Common myeloid progenitor, CD34-positive (primary cell): ENCODE results near the gene OPN1LW. TPM values are rescaled to one million over a fixed set of nuclear protein-coding genes. Genes with fewer than 3 reads are reported as not detected.
"Not testable (repeated sequence)": the region's sequence is repeated elsewhere in the genome, so short reads cannot be mapped to it uniquely, and the experiment has no call there.

Experiments
- CTCF ChIA-PET: fragments of 350-600 bp; sonication (Branson Sonifier 250); formaldehyde crosslinking; loops from one replicate; lab custom pipeline; 2021; ENCODE audit warnings: antibody characterized with exemption; lab: Charles Lee
- POLR2A ChIA-PET: fragments of 350-600 bp; sonication (Branson Sonifier 250); formaldehyde crosslinking; loops from one replicate; lab custom pipeline; 2021; ENCODE audit warnings: antibody characterized with exemption; lab: Charles Lee
- DNase-seq, 3 donors: peaks; one replicate each; pipeline versions ENCODE4 v3.0.0 to v3.0.0-alpha.2; 2013
- H3K27ac ChIP-seq, 2 experiments: 1 replicate in 1 of 2; 2 replicates in 1 of 2; pipeline ENCODE4 v1.7.0; 2013; ENCODE audit warnings: inconsistent platforms in 2 of 2, low read length in 2 of 2, mild to moderate bottlenecking in 2 of 2, low read depth in 1 of 2, moderate library complexity in 1 of 2; ENCODE audit not compliant: severe bottlenecking in 2 of 2, insufficient read depth in 1 of 2, poor library complexity in 1 of 2
- H3K27me3 ChIP-seq, 5 experiments: replicated peaks in 2 of 5; 1 replicate in 3 of 5; 2 replicates in 2 of 5; pipeline versions ENCODE4 v1.6.1 to v1.7.0; 2013; ENCODE audit warnings: low read length in 4 of 5, mild to moderate bottlenecking in 2 of 5, moderate library complexity in 2 of 5, inconsistent platforms in 1 of 5; ENCODE audit not compliant: insufficient read depth in 5 of 5, control insufficient read depth in 4 of 5
- H3K36me3 ChIP-seq, 4 experiments: 1 replicate in 2 of 4; 2 replicates in 2 of 4; pipeline versions ENCODE4 v1.6.1 to v1.7.0; 2013; ENCODE audit warnings: low read length in 3 of 4, control low read depth in 1 of 4, mild to moderate bottlenecking in 1 of 4; ENCODE audit not compliant: control insufficient read depth in 4 of 4, insufficient read depth in 4 of 4
- H3K4me1 ChIP-seq, 4 experiments: 1 replicate in 3 of 4; 2 replicates in 1 of 4; pipeline versions ENCODE4 v1.6.1 to v1.7.1; 2013; ENCODE audit warnings: low read length in 3 of 4, mild to moderate bottlenecking in 3 of 4, control low read depth in 1 of 4, inconsistent platforms in 1 of 4, moderate library complexity in 1 of 4; ENCODE audit not compliant: control insufficient read depth in 4 of 4, insufficient read depth in 4 of 4; ENCODE audit errors: control extremely low read depth in 1 of 4
- H3K4me3 ChIP-seq, 7 experiments: 1 replicate in 4 of 7; 2 replicates in 3 of 7; pipeline versions ENCODE4 v1.5.1 to v1.7.0; 2013; ENCODE audit warnings: mild to moderate bottlenecking in 7 of 7, low read length in 6 of 7, moderate library complexity in 6 of 7, inconsistent platforms in 2 of 7, low read depth in 2 of 7, control low read depth in 1 of 7; ENCODE audit not compliant: insufficient read depth in 4 of 7, control insufficient read depth in 1 of 7; ENCODE audit errors: extremely low read depth in 1 of 7
- H3K9me3 ChIP-seq, 5 experiments: 1 replicate in 4 of 5; 2 replicates in 1 of 5; pipeline versions ENCODE4 v1.6.1 to v1.7.1; 2013; ENCODE audit warnings: low read length in 4 of 5, mild to moderate bottlenecking in 2 of 5, inconsistent platforms in 1 of 5, low read depth in 1 of 5, moderate library complexity in 1 of 5; ENCODE audit not compliant: control insufficient read depth in 4 of 5, insufficient read depth in 2 of 5; ENCODE audit errors: control extremely low read depth in 1 of 5
- WGBS: methylation state at CpG from one replicate; pipeline ENCODE4 v1.1.5; 2013; ENCODE audit not compliant: insufficient coverage; 5-methylcytosine and 5-hydroxymethylcytosine counted together
- polyA plus RNA-seq: library from polyadenylated mRNA; unstranded; fragments of 120-200 nt; gene quantifications from one replicate; pipeline ENCODE4 v1.2.1, GENCODE V29; 2013

OPN1LW gene
- not detected for polyA plus RNA-seq

- POLR2A ChIA-PET, DNase-seq, H3K9me3 ChIP-seq, H3K27ac ChIP-seq, H3K27me3 ChIP-seq, H3K36me3 ChIP-seq, H3K4me3 ChIP-seq, H3K4me1 ChIP-seq, CTCF ChIA-PET: not testable (repeated sequence)
- 99% methylated on average over 6 of the region's 15 CpGs for WGBS
Observed at GRCh38 chrX:154144010-154144409, at the start of gene OPN1LW. OPN1LW (plus strand) TSS chrX:154144243; CDS start chrX:154144284, 41 bp downstream.

- ChIA-PET CTCF (interaction anchor here (1.6 kb wide), 1 partner anchor 19 kb away, joined by 4 read pairs; no protein-coding TSS in a partner anchor), POLR2A (interaction anchor here (1.0 kb wide), 1 partner anchor 12 kb away, joined by 3 read pairs; no protein-coding TSS in a partner anchor)
- no peak for DNase-seq
- Histone ChIP-seq H3K27ac (peak overlapping the region in 1 of 2 experiments; percentile 85), H3K36me3 (peaks cover 0 to 14% (median 3%) of the 10 kb centered on the region in 4 experiments), H3K4me1 (peaks cover 17 to 40% (median 31%) of the 10 kb centered on the region in 4 experiments), H3K4me3 (no peak overlapping the region), H3K9me3 (peaks cover 0 to 4% (median 0%) of the 10 kb centered on the region in 5 experiments), H3K27me3 (peaks cover 0 to 6% (median 0%) of the 10 kb centered on the region in 5 experiments)
- WGBS: 92% methylated on average over 3 of the region's 6 CpGs
Observed at GRCh38 chrX:154094833-154095232, 49.2 kb upstream of the OPN1LW start.

GRCh38 chrX:154096140-154097002, 47.7 kb upstream of the OPN1LW start:
- CTCF ChIA-PET: interaction anchor here (1.6 kb wide), 1 partner anchor 20 kb away, joined by 4 read pairs; no protein-coding TSS in a partner anchor
- peak in 2 of 3 donors; percentile 31 for DNase-seq
- H3K36me3 ChIP-seq: peaks cover 0 to 4% (median 0%) of the 10 kb centered on the region in 4 experiments
- POLR2A ChIA-PET: no interaction called here
- peak overlapping the region; percentile 70 to 85 for H3K27ac ChIP-seq
- peaks cover 0 to 4% (median 0%) of the 10 kb centered on the region in 5 experiments for H3K9me3 ChIP-seq
- H3K4me1 ChIP-seq: peaks cover 17 to 40% (median 31%) of the 10 kb centered on the region in 4 experiments
- H3K27me3 ChIP-seq: peaks cover 0 to 12% (median 0%) of the 10 kb centered on the region in 5 experiments
- WGBS: 55% methylated on average over 26 of the region's 31 CpGs
- H3K4me3 ChIP-seq: peak overlapping the region; percentile 40 to 85 (median 71)

- Histone ChIP-seq H3K27ac (peak overlapping the region; percentile 70 to 85), H3K4me1 (peaks cover 17 to 40% (median 31%) of the 10 kb centered on the region in 4 experiments), H3K4me3 (peak overlapping the region; percentile 40 to 85 (median 71)), H3K36me3 (no peaks in the 10 kb centered on the region), H3K9me3 (peaks cover 0 to 4% (median 0%) of the 10 kb centered on the region in 5 experiments), H3K27me3 (peaks cover 0 to 12% (median 0%) of the 10 kb centered on the region in 5 experiments)
- ChIA-PET CTCF (interaction anchor here (0.6 kb wide), 1 partner anchor 31 kb away, joined by 3 read pairs; no protein-coding TSS in a partner anchor), POLR2A (no interaction called here)
- peak; percentile 63 to 83 (median 80) for DNase-seq
- WGBS: 27% methylated on average over 32 of the region's 80 CpGs
Observed at GRCh38 chrX:154097003-154097588, 46.9 kb upstream of the OPN1LW start.

GRCh38 chrX:154097589-154098541, 46.2 kb upstream of the OPN1LW start, which contains the start of gene MECP2:
MECP2 (minus strand) TSS chrX:154097717.
- Histone ChIP-seq H3K4me3 (peak within 1 kb of the TSS; percentile 40 to 85 (median 71)), H3K4me1 (peaks cover 11 to 34% (median 29%) of the 10 kb centered on the region in 4 experiments), H3K27me3 (peaks cover 0 to 12% (median 0%) of the 10 kb centered on the region in 5 experiments), H3K36me3 (no peaks in the 10 kb centered on the region), H3K27ac (peak within 1 kb of the TSS; percentile 70 to 85), H3K9me3 (peaks cover 0 to 4% (median 0%) of the 10 kb centered on the region in 5 experiments)
- POLR2A ChIA-PET: no interaction called here
- 50% methylated on average over 24 of the region's 75 CpGs for WGBS
- CTCF ChIA-PET: interaction anchor here (0.6 to 1.2 kb wide), 3 partner anchors 20 to 41 kb away, joined by 3 read pairs; no protein-coding TSS in a partner anchor
- peak; percentile 86 to 95 (median 95) for DNase-seq

- Histone ChIP-seq H3K27me3 (peaks cover 0 to 12% (median 0%) of the 10 kb centered on the region in 5 experiments), H3K9me3 (peaks cover 0 to 4% (median 0%) of the 10 kb centered on the region in 5 experiments), H3K36me3 (no peaks in the 10 kb centered on the region), H3K4me3 (no peak overlapping the region), H3K4me1 (peaks cover 7 to 31% (median 29%) of the 10 kb centered on the region in 4 experiments), H3K27ac (no peak overlapping the region)
- ChIA-PET CTCF (interaction anchor here (1.0 to 1.2 kb wide), 3 partner anchors 19 to 42 kb away, joined by 3 read pairs; no protein-coding TSS in a partner anchor), POLR2A (no interaction called here)
- no peak for DNase-seq
- no CpG with 5 or more reads among the region's 2 CpGs for WGBS
Observed at GRCh38 chrX:154098551-154098950, 45.5 kb upstream of the OPN1LW start.
